ENCODE data around the gene RPS23.

DNA sequence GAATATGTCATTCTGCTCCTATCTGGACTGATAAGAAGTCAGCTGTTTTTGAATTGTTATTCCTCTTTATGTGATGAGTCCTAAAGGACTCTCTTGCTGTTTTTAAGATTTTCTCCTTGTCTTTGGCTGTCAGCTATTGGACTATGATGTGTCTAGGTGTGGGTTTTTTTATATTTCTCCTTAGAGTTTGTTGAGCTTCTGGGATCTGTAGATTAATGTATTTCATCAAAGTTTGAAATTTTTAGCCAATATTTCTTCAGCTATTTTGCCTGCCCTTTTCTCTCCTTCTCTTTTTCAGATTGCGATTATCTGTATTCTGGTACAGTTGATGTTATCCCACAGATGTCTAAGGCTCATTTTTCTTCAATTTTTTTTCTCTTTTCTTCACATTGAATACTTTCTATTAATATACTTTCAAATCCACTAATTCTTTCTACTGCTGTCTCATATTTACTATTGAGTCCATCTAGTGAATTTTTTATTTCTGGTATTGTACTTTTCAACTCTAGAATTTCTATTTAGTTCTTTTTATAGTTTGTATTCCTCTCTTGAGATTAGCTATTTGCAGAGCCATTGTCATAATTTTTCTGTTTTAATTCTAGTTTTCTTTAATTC is 31.1 kb downstream of the RPS23 start:
- TF ChIP-seq, protein P1, sequence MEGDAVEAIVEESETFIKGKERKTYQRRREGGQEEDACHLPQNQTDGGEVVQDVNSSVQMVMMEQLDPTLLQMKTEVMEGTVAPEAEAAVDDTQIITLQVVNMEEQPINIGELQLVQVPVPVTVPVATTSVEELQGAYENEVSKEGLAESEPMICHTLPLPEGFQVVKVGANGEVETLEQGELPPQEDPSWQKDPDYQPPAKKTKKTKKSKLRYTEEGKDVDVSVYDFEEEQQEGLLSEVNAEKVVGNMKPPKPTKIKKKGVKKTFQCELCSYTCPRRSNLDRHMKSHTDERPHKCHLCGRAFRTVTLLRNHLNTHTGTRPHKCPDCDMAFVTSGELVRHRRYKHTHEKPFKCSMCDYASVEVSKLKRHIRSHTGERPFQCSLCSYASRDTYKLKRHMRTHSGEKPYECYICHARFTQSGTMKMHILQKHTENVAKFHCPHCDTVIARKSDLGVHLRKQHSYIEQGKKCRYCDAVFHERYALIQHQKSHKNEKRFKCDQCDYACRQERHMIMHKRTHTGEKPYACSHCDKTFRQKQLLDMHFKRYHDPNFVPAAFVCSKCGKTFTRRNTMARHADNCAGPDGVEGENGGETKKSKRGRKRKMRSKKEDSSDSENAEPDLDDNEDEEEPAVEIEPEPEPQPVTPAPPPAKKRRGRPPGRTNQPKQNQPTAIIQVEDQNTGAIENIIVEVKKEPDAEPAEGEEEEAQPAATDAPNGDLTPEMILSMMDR (IDR thresholded peaks at IDR 0.05), result no peak
- TF ChIP-seq POLR2A (IDR thresholded peaks at IDR 0.05), result no peak
- TF ChIP-seq POLR2AphosphoS5 (IDR thresholded peaks at IDR 0.05), result no peak
